Stromal cell of bone marrow (primary cell): ENCODE data around the gene PDS5A.
"Not testable (repeated sequence)": the region's sequence is repeated elsewhere in the genome, so short reads cannot be mapped to it uniquely, and the experiment has no call there.

ENCODE experiments used
- DNase-seq: peaks from one replicate; pipeline ENCODE4 v3.0.0-alpha.2; 2012; ENCODE audit warnings: low read depth

The PDS5A gene

GRCh38 chr4:39905656-39906055 lies 72.1 kb downstream of the PDS5A start:
- DNase-seq, result no peak

- DNase-seq, result not testable (repeated sequence)
Measured at GRCh38 chr4:39905019-39905418, 72.7 kb downstream of the PDS5A start.

GRCh38 chr4:39900966-39901365 lies 76.7 kb downstream of the PDS5A start:
- no peak for DNase-seq

- no peak for DNase-seq
Measured at GRCh38 chr4:39899291-39899690, 78.4 kb downstream of the PDS5A start.

- no peak for DNase-seq
Measured at GRCh38 chr4:39898015-39898414, 79.7 kb downstream of the PDS5A start.

GRCh38 chr4:39893693-39894072 lies 84.0 kb downstream of the PDS5A start:
- no peak for DNase-seq

- no peak for DNase-seq
Measured at GRCh38 chr4:39892988-39893692, 84.6 kb downstream of the PDS5A start.

GRCh38 chr4:39889226-39889625 lies 88.5 kb downstream of the PDS5A start:
- no peak for DNase-seq

GRCh38 chr4:39888541-39888940 lies 89.2 kb downstream of the PDS5A start:
- no peak for DNase-seq

- no peak for DNase-seq
Measured at GRCh38 chr4:39883646-39884045, 94.1 kb downstream of the PDS5A start.

GRCh38 chr4:39881789-39882188 lies 95.9 kb downstream of the PDS5A start:
- no peak for DNase-seq

GRCh38 chr4:39877971-39878370 lies 99.7 kb downstream of the PDS5A start:
- DNase-seq, result no peak

- no peak for DNase-seq
Measured at GRCh38 chr4:39873823-39874222, 103.9 kb downstream of the PDS5A start.

GRCh38 chr4:39865280-39865679 lies 112.4 kb downstream of the PDS5A start:
- DNase-seq, result no peak

- DNase-seq, result no peak
Measured at GRCh38 chr4:39864391-39864790, 113.3 kb downstream of the PDS5A start.

- no peak for DNase-seq
Measured at GRCh38 chr4:39860804-39861203, 116.9 kb downstream of the PDS5A start.

GRCh38 chr4:39855909-39856512 lies 121.7 kb downstream of the PDS5A start:
- DNase-seq, result no peak

GRCh38 chr4:39852636-39853035 lies 125.1 kb downstream of the PDS5A start:
- no peak for DNase-seq

GRCh38 chr4:39850727-39851126 lies 127.0 kb downstream of the PDS5A start:
- no peak for DNase-seq

- DNase-seq, result no peak
Measured at GRCh38 chr4:39846705-39847104, 131.0 kb downstream of the PDS5A start.

- DNase-seq, result no peak
Measured at GRCh38 chr4:39846120-39846519, 131.6 kb downstream of the PDS5A start.

GRCh38 chr4:39841894-39842293 lies 135.8 kb downstream of the PDS5A start:
- DNase-seq, result no peak

GRCh38 chr4:39840516-39840915 lies 137.2 kb downstream of the PDS5A start:
- not testable (repeated sequence) for DNase-seq

- DNase-seq, result no peak
Measured at GRCh38 chr4:39840027-39840426, 137.7 kb downstream of the PDS5A start.
